ENCODE results near the gene TASL.
A peak's percentile ranks its signal among the peaks of the same experiment; 100 is the strongest.
"Not testable (repeated sequence)": the region's sequence is repeated elsewhere in the genome, so short reads cannot be mapped to it uniquely, and the experiment has no call there.

TASL gene

GRCh38 chrX:30580641-30581040 is 3.1 kb upstream of the TASL start:
- DNase-seq (ENCODE audit: low spot score) (no peak), FAIRE-seq (no peak)

GRCh38 chrX:30576881-30577280 is 685 bp downstream of the TASL start:
- no peak for DNase-seq (ENCODE audit: low spot score)
- no peak for FAIRE-seq

GRCh38 chrX:30573125-30573524 is 4.4 kb downstream of the TASL start:
- DNase-seq (ENCODE audit: low spot score) (no peak), FAIRE-seq (no peak)

- no peak for DNase-seq (ENCODE audit: low spot score)
- no peak for FAIRE-seq
These were observed 4.9 kb downstream of the TASL start for GRCh38 chrX:30572678-30573077.

- DNase-seq (ENCODE audit: low spot score) (no peak), FAIRE-seq (no peak)
These were observed 5.6 kb downstream of the TASL start for GRCh38 chrX:30572004-30572403.

- FAIRE-seq: no peak
- peak; percentile 1 for DNase-seq (ENCODE audit: low spot score)
These were observed 7.1 kb downstream of the TASL start for GRCh38 chrX:30570505-30570904.

GRCh38 chrX:30568136-30568535 is 9.4 kb downstream of the TASL start:
- peak; percentile 7 for DNase-seq (ENCODE audit: low spot score)
- FAIRE-seq: no peak

GRCh38 chrX:30563070-30563469 is 14.5 kb downstream of the TASL start:
- not testable (repeated sequence) for DNase-seq (ENCODE audit: low spot score); FAIRE-seq

GRCh38 chrX:30561191-30561590 is 16.4 kb downstream of the TASL start:
- DNase-seq (ENCODE audit: low spot score) (no peak), FAIRE-seq (no peak)

GRCh38 chrX:30538271-30538670 is 39.3 kb downstream of the TASL start:
- no peak for DNase-seq (ENCODE audit: low spot score)
- FAIRE-seq: no peak

GRCh38 chrX:30533835-30534234 is 43.7 kb downstream of the TASL start:
- FAIRE-seq: no peak
- no peak for DNase-seq (ENCODE audit: low spot score)

GRCh38 chrX:30533266-30533665 is 44.3 kb downstream of the TASL start:
- FAIRE-seq (no peak), DNase-seq (ENCODE audit: low spot score) (no peak)

- DNase-seq (ENCODE audit: low spot score) (no peak), FAIRE-seq (no peak)
These were observed 47.0 kb downstream of the TASL start for GRCh38 chrX:30530606-30531005.

- FAIRE-seq: no peak
These were observed 51.8 kb downstream of the TASL start for GRCh38 chrX:30525732-30526131.

GRCh38 chrX:30521440-30522182 is 56.0 kb downstream of the TASL start:
- no peak for FAIRE-seq
- no peak for DNase-seq (ENCODE audit: low spot score)

More at GRCh38 chrX:30525732-30526131, 51.8 kb downstream of the TASL start:
- no peak for DNase-seq (ENCODE audit: low spot score)

- no peak for FAIRE-seq
- no peak for DNase-seq (ENCODE audit: low spot score)
These were observed 64.3 kb downstream of the TASL start for GRCh38 chrX:30513284-30513683.
